ENCODE data around the gene CGB8.

- TF ChIP-seq POLR2AphosphoS5 (IDR thresholded peaks at IDR 0.05) = no peak
- TF ChIP-seq, protein P1, sequence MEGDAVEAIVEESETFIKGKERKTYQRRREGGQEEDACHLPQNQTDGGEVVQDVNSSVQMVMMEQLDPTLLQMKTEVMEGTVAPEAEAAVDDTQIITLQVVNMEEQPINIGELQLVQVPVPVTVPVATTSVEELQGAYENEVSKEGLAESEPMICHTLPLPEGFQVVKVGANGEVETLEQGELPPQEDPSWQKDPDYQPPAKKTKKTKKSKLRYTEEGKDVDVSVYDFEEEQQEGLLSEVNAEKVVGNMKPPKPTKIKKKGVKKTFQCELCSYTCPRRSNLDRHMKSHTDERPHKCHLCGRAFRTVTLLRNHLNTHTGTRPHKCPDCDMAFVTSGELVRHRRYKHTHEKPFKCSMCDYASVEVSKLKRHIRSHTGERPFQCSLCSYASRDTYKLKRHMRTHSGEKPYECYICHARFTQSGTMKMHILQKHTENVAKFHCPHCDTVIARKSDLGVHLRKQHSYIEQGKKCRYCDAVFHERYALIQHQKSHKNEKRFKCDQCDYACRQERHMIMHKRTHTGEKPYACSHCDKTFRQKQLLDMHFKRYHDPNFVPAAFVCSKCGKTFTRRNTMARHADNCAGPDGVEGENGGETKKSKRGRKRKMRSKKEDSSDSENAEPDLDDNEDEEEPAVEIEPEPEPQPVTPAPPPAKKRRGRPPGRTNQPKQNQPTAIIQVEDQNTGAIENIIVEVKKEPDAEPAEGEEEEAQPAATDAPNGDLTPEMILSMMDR (IDR thresholded peaks at IDR 0.05) = no peak
Observed at GRCh38 chr19:49016067-49016839, 32.7 kb downstream of the CGB8 start.
